DMS53 treated with DMSO at 0.1 percent for 48 hours (cell line): ENCODE measurements around the gene DNER.
"Not testable (repeated sequence)": the region's sequence is repeated elsewhere in the genome, so short reads cannot be mapped to it uniquely, and the experiment has no call there.

ENCODE experiments used
- DNase-seq: peaks from one replicate; lab custom pipeline; 2025; ENCODE audit not compliant: unreplicated experiment; lab: John Stamatoyannopoulos, UW

DNER gene

GRCh38 chr2:229506699-229507098 lies 207.7 kb downstream of the DNER start:
- not testable (repeated sequence) for DNase-seq

- no peak for DNase-seq
Observed at GRCh38 chr2:229501051-229501794, 213.1 kb downstream of the DNER start.

- no peak for DNase-seq
Observed at GRCh38 chr2:229492034-229492433, 222.3 kb downstream of the DNER start.

GRCh38 chr2:229490167-229490566 lies 224.2 kb downstream of the DNER start:
- no peak for DNase-seq

- DNase-seq = no peak
Observed at GRCh38 chr2:229489016-229489415, 225.3 kb downstream of the DNER start.

GRCh38 chr2:229488232-229488631 lies 226.1 kb downstream of the DNER start:
- no peak for DNase-seq

GRCh38 chr2:229486673-229487072 lies 227.7 kb downstream of the DNER start:
- DNase-seq = no peak

GRCh38 chr2:229485857-229486256 lies 228.5 kb downstream of the DNER start:
- no peak for DNase-seq

GRCh38 chr2:229477269-229477755 lies 237.0 kb downstream of the DNER start:
- no peak for DNase-seq

GRCh38 chr2:229475778-229476177 lies 238.6 kb downstream of the DNER start:
- DNase-seq = no peak

GRCh38 chr2:229474125-229474524 lies 240.2 kb downstream of the DNER start:
- no peak for DNase-seq

- DNase-seq = no peak
Observed at GRCh38 chr2:229470781-229471180, 243.6 kb downstream of the DNER start.

GRCh38 chr2:229467783-229468182 lies 246.6 kb downstream of the DNER start:
- DNase-seq = no peak

GRCh38 chr2:229463841-229464346 lies 250.5 kb downstream of the DNER start:
- no peak for DNase-seq

GRCh38 chr2:229462112-229462511 lies 252.2 kb downstream of the DNER start:
- DNase-seq = no peak

GRCh38 chr2:229456091-229456490 lies 258.3 kb downstream of the DNER start:
- DNase-seq = no peak

- DNase-seq = no peak
Observed at GRCh38 chr2:229454934-229455631, 259.3 kb downstream of the DNER start.

GRCh38 chr2:229453230-229453629 lies 261.1 kb downstream of the DNER start:
- no peak for DNase-seq

- DNase-seq = no peak
Observed at GRCh38 chr2:229451852-229452251, 262.5 kb downstream of the DNER start.

- no peak for DNase-seq
Observed at GRCh38 chr2:229447227-229447626, 267.1 kb downstream of the DNER start.

GRCh38 chr2:229446350-229446749 lies 268.0 kb downstream of the DNER start:
- DNase-seq = no peak

- no peak for DNase-seq
Observed at GRCh38 chr2:229445501-229446211, 268.7 kb downstream of the DNER start.
